Mucosa of descending colon (tissue), 3 donors: Measurements from ENCODE around the gene NBEAL2. TPM values are rescaled to one million over a fixed set of nuclear protein-coding genes. Genes with fewer than 3 reads are reported as not detected.

ENCODE experiments used
- ATAC-seq: fragments of 200-7000 bp; cut with Tn5 transposase; one replicate; pipeline ENCODE4 v1.9.1; 2020; ENCODE audit warnings: mild to moderate bottlenecking, moderate library complexity
- DNase-seq, 3 donors: peaks; one replicate each; pipeline ENCODE4 v3.0.0-alpha.2; 2020
- H3K36me3 ChIP-seq: fragments of 200-600 bp; one replicate; pipeline ENCODE4 v1.8.0; 2021; ENCODE audit warnings: low read depth, mild to moderate bottlenecking
- H3K4me1 ChIP-seq: fragments of 200-600 bp; one replicate; pipeline ENCODE4 v1.8.0; 2021; ENCODE audit warnings: low read depth, mild to moderate bottlenecking
- H3K4me3 ChIP-seq: fragments of 200-600 bp; one replicate; pipeline ENCODE4 v1.8.0; 2021; ENCODE audit warnings: mild to moderate bottlenecking
- H3K9me3 ChIP-seq: fragments of 200-600 bp; one replicate; pipeline ENCODE4 v1.8.0; 2021; ENCODE audit warnings: mild to moderate bottlenecking
- CTCF ChIP-seq: fragments of 200-600 bp; IDR thresholded peaks from one replicate; pipeline ENCODE4 v1.8.0; 2022; ENCODE audit warnings: antibody characterized with exemption, mild to moderate bottlenecking
- intact Hi-C, 2 donors: fragments of 100-400 bp; cut with DNase I in 1 of 2; cut with micrococcal nuclease in 1 of 2; formaldehyde crosslinking; loops; one replicate each; pipeline versions ENCODE4 v1.11.0 to v1.11.1; 2022; cut with DNase I, micrococcal nuclease
- total RNA-seq, 3 donors: library from RNA; stranded (reverse); fragmentation: NEBNext Ultra II Directional in 2 of 3; extraction: Animal tissue kit (Norgen Biotek cat#: 25700) in 2 of 3; gene quantifications; one replicate each; pipeline versions ENCODE4 v1.2.1 to v1.2.4, GENCODE V29; 2021 to 2023
- donor health status: DM: no; HTN: no; CAD: no; lungs with moderate emphysema.
- donor health status: DM: no; HTN: no; CAD: no.
- donor health status: DM: no; HTN: yes; CAD: no.

The NBEAL2 gene
- total RNA-seq, 3 donors from 2014 or later = 49.2 to 94.0 (median 53.7) TPM

GRCh38 chr3:46998852-46999515 is 19.5 kb downstream of the NBEAL2 start:
- Histone ChIP-seq H3K36me3 (peaks cover 6% of the 10 kb centered on the region), H3K4me1 (no peaks in the 10 kb centered on the region), H3K9me3 (no peaks in the 10 kb centered on the region), H3K4me3 (no peak overlapping the region)
- DNase-seq (peak in 1 of 3 donors; percentile 26), ATAC-seq (no peak)
- TF ChIP-seq CTCF = no peak
- intact Hi-C loops = loop anchor here (5.0 to 10.0 kb wide), 3 partner anchors 72 to 294 kb away; partner anchors contain the start of gene TMIE (in 1 of the 2)

- Histone ChIP-seq H3K9me3 (no peaks in the 10 kb centered on the region), H3K4me1 (no peaks in the 10 kb centered on the region), H3K36me3 (peaks cover 6% of the 10 kb centered on the region), H3K4me3 (no peak overlapping the region)
- DNase-seq = peak in 2 of 3 donors; percentile 19 to 44
- TF ChIP-seq CTCF = no peak
- no peak for ATAC-seq
- intact Hi-C loops = loop anchor here (5.0 to 10.0 kb wide), 3 partner anchors 72 to 295 kb away; partner anchors contain the start of gene TMIE (in 1 of the 2)
These were observed 20.2 kb downstream of the NBEAL2 start for GRCh38 chr3:46999516-47000197.

GRCh38 chr3:47000198-47000815 is 20.8 kb downstream of the NBEAL2 start:
- ATAC-seq (no peak), DNase-seq (no peak)
- no peak for TF ChIP-seq CTCF
- H3K4me1 ChIP-seq = no peaks in the 10 kb centered on the region
- H3K36me3 ChIP-seq = peaks cover 6% of the 10 kb centered on the region
- intact Hi-C loops = no loop called here
- no peak overlapping the region for H3K4me3 ChIP-seq
- H3K9me3 ChIP-seq = no peaks in the 10 kb centered on the region

GRCh38 chr3:47000922-47001730 is 21.7 kb downstream of the NBEAL2 start:
- Histone ChIP-seq H3K4me1 (no peaks in the 10 kb centered on the region), H3K36me3 (peaks cover 6% of the 10 kb centered on the region), H3K4me3 (no peak overlapping the region), H3K9me3 (no peaks in the 10 kb centered on the region)
- ATAC-seq (no peak), DNase-seq (peak in 1 of 3 donors; percentile 18)
- no peak for TF ChIP-seq CTCF
- intact Hi-C loops = no loop called here

- no peaks in the 10 kb centered on the region for H3K4me1 ChIP-seq
- no peaks in the 10 kb centered on the region for H3K9me3 ChIP-seq
- intact Hi-C loops = no loop called here
- TF ChIP-seq CTCF = no peak
- ATAC-seq (no peak), DNase-seq (peak in 1 of 3 donors; percentile 50)
- H3K4me3 ChIP-seq = no peak overlapping the region
- H3K36me3 ChIP-seq = peaks cover 6% of the 10 kb centered on the region
These were observed 22.3 kb downstream of the NBEAL2 start for GRCh38 chr3:47001731-47002170.
